ENCODE data around the gene TBL1X. TPM values are rescaled to one million over a fixed set of nuclear protein-coding genes. Genes with fewer than 3 reads are reported as not detected.

TBL1X gene
- total and polyA plus RNA-seq, 10 of the 15 experiments (the other 5 are each of a cell fraction or from before 2014, with no cell fraction given) = 4.4 to 26.3 (median 10.6) TPM

GRCh38 chrX:9581771-9582385, 117.0 kb downstream of the TBL1X start:
- in situ Hi-C loops (cut with MboI) (no loop called here), intact Hi-C loops (cut with micrococcal nuclease; ENCODE audit: unreplicated experiment) (no loop called here)
- WGBS (ENCODE audit: insufficient coverage, insufficient replicate concordance, low lambda C conversion rate, missing lambda C conversion rate) = 55% methylated on average over 8 of the region's 8 CpGs
- Histone ChIP-seq H3K4me1 (ENCODE audit: control insufficient read depth, insufficient read depth, low read length) (no peaks in the 10 kb centered on the region), H3K79me2 (ENCODE audit: control insufficient read depth, insufficient read depth, low read length) (no peaks in the 10 kb centered on the region), H3K36me3 (ENCODE audit: control insufficient read depth in 2 of 2, insufficient read depth in 2 of 2, low read length in 1 of 2) (no peaks in the 10 kb centered on the region; a peak in 1 of 4 replicates), H3K27me3 (replicated peaks in 1 of 2; ENCODE audit: control insufficient read depth in 2 of 2, insufficient read depth in 2 of 2, low read length in 1 of 2) (no peaks in the 10 kb centered on the region), H3K9ac (ENCODE audit: control insufficient read depth, insufficient read depth, low read length) (no peak overlapping the region), H3K4me3 (no peak overlapping the region), H3K4me2 (ENCODE audit: control insufficient read depth, insufficient read depth) (no peak overlapping the region), H3K27ac (ENCODE audit: control insufficient read depth, insufficient read depth) (no peak overlapping the region), H3K9me3 (replicated peaks; ENCODE audit: control insufficient read depth, insufficient read depth, low read length) (no peaks in the 10 kb centered on the region), H2AFZ (ENCODE audit: control insufficient read depth, low read depth, low read length) (no peak overlapping the region), H4K20me1 (ENCODE audit: control insufficient read depth, insufficient read depth) (no peaks in the 10 kb centered on the region)
- ChIA-PET RAD21 (ENCODE audit: unreplicated experiment) (no interaction called here), CTCF (no interaction called here), SMC1A (ENCODE audit: uncharacterized antibody, unreplicated experiment) (no interaction called here), POLR2A (no interaction called here)
- FAIRE-seq (no peak), DNase-seq (ENCODE audit: low read depth, low spot score) (no peak), ATAC-seq (no peak)
- no peak for TF ChIP-seq CHD1 (IDR thresholded peaks at IDR 0.05; ENCODE audit: low read depth, low read length)
- TF ChIP-seq MEF2A (IDR thresholded peaks at IDR 0.05; ENCODE audit: insufficient read depth, low read depth, low read length) = no peak
- TF ChIP-seq RFX5 (IDR thresholded peaks at IDR 0.05; ENCODE audit: low read depth, low read length) = no peak
- no peak for TF ChIP-seq RAD21 (IDR thresholded peaks at IDR 0.05; ENCODE audit: insufficient read depth, low read depth, low read length)
- TF ChIP-seq SIX5 (IDR thresholded peaks at IDR 0.05; ENCODE audit: low read depth, low read length, severe bottlenecking) = no peak
- no peak for TF ChIP-seq KLF5 (IDR thresholded peaks at IDR 0.05; ENCODE audit: partially characterized antibody)
- TF ChIP-seq SREBF1 (IDR thresholded peaks at IDR 0.05; ENCODE audit: low read length) = no peak
- TF ChIP-seq SKIL (IDR thresholded peaks at IDR 0.05; ENCODE audit: low read depth, poor library complexity, severe bottlenecking) = no peak
- BruUV-seq (replicated peaks) = no TSS peak

All from GM12878 (cell line).